Activated CD8-positive, alpha-beta memory T cell treated with anti-CD3 and anti-CD28 coated beads, Interleukin-2, amount 50 U/mL, for 48 hours (primary cell): ENCODE data around the gene REXO1.
A peak's percentile ranks its signal among the peaks of the same experiment; 100 is the strongest.
"Not testable (repeated sequence)": the region's sequence is repeated elsewhere in the genome, so short reads cannot be mapped to it uniquely, and the experiment has no call there.

ENCODE experiments used
- DNase-seq: peaks from one replicate; pipeline ENCODE4 v3.0.0-alpha.2; 2020

Gene REXO1, protein sequence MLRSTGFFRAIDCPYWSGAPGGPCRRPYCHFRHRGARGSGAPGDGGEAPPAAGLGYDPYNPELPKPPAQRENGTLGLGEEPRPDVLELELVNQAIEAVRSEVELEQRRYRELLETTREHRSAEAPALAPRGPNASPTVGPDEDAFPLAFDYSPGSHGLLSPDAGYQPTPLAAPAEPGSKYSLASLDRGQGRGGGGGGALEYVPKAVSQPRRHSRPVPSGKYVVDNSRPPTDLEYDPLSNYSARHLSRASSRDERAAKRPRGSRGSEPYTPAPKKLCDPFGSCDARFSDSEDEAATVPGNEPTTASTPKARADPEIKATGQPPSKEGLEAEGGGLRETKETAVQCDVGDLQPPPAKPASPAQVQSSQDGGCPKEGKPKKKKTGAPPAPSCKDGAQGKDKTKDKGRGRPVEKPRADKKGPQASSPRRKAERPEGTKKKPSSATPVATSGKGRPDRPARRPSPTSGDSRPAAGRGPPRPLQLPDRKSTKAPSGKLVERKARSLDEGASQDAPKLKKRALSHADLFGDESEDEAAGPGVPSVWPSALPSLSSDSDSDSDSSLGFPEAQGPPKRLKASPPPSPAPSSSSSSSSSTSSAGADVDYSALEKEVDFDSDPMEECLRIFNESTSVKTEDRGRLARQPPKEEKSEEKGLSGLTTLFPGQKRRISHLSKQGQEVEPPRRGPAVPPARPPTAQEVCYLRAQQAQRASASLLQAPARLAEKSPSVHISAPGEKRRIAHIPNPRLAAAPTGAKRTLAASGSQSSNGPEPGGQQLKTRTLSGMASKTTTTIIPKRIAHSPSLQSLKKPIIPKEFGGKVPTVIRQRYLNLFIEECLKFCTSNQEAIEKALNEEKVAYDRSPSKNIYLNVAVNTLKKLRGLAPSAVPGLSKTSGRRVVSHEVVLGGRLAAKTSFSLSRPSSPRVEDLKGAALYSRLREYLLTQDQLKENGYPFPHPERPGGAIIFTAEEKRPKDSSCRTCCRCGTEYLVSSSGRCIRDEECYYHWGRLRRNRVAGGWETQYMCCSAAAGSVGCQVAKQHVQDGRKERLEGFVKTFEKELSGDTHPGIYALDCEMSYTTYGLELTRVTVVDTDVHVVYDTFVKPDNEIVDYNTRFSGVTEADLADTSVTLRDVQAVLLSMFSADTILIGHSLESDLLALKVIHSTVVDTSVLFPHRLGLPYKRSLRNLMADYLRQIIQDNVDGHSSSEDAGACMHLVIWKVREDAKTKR

GRCh38 chr19:1848399-1849131 is at the start of gene REXO1:
Gene REXO1 (minus strand): TSS chr19:1848483. CDS start chr19:1848358, 125 bp downstream.
- DNase-seq, result peak; percentile 99

DNA sequence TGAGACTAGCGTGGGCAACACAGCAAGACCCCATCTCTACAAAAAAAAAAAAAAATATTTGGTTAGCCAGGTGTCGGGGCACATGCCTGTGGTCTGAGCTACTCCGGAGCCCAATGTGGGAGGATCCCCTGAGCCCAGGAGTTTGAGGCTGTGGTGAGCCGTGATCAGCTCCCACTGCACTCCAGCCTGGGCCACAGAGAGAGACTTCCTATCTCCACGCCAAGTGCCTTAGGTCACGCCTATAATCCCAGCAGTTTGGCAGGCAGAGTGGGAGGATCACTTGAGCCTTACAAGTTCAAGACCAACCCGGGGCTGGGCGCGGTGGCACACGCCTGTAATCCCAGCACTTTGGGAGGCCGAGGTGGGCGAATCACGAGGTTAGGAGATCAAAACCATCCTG is 48.2 kb upstream of the REXO1 start:
- peak; percentile 68 for DNase-seq

DNA sequence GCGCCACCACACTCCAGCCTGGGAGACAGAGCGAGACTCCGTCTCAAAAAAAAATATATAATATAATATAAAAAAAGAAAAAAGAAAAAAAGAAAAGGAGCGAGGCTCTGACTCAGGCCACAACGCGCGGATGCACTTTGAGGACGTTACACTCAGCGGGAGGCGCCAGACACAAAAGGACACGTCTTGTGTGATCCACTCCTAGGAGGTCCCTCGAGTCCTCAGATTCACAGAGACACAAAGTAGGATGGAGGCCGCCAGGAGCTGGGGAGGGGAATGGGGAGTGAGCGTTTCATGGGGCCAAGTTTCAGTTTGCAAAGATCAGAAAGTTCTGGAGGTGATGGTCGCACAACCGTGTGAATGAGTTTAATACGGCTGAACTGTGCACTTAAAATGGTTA is 45.5 kb upstream of the REXO1 start:
- DNase-seq, result no peak

DNA sequence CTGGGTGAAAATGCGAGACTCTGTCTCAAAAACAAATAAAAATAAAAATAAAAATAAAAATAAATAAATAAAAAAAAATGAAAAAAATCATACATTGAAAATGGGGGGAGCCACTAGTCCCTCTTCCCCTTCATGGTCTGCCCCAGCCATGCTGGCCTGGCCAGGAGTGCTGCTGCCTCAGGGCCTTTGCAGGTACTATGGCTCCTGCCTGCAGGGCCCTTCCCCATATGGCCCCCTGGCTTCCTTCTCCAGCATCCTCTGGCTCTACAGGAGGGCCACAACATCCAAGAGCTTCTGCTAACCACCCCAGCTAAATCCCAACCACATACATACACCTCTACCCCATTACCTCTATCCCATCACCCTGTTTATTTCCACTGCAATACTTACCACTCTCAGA is 41.6 kb upstream of the REXO1 start:
- no peak for DNase-seq

GRCh38 chr19:1888385-1888784 is 40.1 kb upstream of the REXO1 start:
- DNase-seq, result no peak

GRCh38 chr19:1886360-1886759 is 38.1 kb upstream of the REXO1 start:
- not testable (repeated sequence) for DNase-seq

DNA sequence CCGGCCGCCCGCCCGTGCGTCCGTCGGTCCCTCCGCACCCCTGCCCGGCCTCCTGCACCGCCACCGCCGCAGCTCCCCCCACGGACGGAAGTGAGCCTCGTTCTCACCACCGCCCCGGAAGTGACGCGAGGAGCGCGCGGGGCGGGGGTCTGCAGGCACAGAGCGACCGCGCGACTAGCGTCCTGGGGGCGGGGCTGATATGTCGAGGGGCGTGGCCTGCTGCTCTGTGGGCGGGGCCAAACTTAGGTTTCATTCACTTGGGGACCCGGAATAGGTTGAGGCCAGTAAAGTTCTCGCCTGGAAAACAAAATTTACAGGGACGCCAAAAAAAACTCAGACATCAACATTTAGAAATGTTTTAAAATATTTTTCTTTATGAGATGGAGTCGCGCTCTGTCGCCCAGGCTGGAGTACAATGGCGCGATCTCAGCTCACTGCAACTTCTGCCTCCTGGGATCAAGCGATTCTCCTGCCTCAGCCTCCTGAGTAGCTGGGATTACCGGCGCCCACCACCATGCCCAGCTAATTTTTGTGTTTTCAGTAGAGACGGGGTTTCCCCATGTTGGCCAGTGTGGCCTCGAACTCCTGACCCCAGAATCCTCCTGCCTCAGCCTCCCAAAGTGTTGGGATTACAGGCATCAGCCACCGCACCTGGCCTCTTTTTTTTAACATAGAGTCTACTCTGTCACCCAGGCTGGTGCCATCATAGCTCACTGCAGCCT is 37.3 kb upstream of the REXO1 start, which contains the start of gene ABHD17A:
Gene ABHD17A (minus strand): TSS at position 99 of the 722 bp plus-strand sequence. CDS start 3,930 bp downstream, outside the sequence.
- DNase-seq, result peak; percentile 99

- DNase-seq, result peak; percentile 62
Measured at GRCh38 chr19:1884719-1885334, 36.5 kb upstream of the REXO1 start.

DNA sequence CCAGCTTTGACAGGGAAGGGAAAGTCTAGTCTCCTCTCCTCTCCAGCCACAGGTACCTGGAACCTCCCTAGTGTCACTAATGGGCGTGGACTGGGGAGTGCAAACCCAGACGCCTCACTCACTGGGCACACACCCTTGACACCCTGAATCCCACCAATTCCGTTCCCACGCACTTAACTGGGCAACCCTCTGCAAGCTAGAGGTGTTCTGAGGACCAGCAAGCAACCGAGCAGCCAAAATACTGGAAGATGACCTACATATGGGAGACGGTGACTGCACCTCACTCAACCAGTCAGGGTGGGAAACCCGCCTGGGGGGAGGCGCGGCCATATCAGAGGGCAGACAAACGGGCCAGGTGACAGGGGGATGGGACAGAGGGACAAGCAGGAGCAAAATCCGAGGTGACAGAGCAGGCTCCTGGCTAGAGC is 36.0 kb upstream of the REXO1 start:
- peak; percentile 72 for DNase-seq

- DNase-seq, result no peak
Measured at GRCh38 chr19:1883784-1884183, 35.5 kb upstream of the REXO1 start.

GRCh38 chr19:1882786-1883692 is 34.8 kb upstream of the REXO1 start:
- DNase-seq, result peak; percentile 57

GRCh38 chr19:1882089-1882785 is 34.0 kb upstream of the REXO1 start:
- DNase-seq, result peak; percentile 72

DNA sequence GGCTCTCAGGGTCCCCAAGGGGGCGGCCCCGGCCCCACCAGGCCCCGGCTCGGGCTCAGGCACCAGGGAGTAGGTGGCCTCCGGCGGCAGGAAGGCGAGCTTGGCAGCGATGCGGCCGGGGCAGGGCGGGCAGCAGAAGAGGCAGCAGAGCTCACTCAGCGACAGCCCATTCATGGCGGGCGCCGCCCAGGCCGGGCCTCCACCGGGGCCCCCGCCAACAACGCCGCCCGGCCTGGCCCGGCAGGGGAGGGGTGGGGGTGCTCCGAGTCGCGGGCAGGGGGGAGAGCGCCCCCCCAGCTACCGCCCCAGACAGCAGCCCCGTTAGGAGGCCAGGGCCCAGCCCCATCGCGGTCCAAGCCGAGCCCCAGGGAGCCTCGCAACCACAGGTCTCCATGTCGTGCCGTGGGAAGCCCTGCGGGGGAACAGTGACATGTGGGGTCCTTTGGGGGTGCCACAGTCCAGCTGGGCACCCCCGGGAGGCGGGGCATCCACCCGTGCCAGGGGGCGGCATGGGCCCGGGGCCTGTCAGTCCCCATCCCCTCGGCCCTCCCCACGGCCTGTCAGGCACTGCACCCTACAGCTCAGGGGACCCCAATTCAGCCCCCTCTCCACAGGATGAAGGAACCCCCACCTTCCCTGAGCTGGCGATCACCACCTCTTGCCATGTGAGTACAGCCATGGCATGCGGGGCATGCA is 33.3 kb upstream of the REXO1 start:
- not testable (repeated sequence) for DNase-seq

GRCh38 chr19:1880611-1881392 is 32.5 kb upstream of the REXO1 start:
- DNase-seq, result no peak

DNA sequence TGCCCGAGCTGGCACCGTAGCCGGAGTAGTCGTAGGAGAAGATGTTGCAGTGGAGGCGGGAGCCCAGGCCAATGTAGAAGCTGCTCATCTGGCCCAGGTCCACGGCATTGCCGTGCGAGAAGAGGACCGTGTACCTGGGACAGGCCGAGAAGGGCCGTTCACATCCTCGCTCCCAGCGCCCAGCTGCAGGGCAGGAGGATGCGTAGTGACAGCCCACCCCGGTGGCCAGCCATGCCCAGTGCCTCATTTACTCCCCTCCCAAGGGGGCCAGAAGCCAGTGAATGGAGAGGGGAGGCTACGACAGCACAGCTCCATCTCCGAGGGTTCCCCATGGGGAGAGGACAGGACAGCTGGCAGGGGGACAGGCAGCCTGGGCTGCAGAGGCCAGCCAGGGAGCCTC is 31.7 kb upstream of the REXO1 start:
- not testable (repeated sequence) for DNase-seq

DNA sequence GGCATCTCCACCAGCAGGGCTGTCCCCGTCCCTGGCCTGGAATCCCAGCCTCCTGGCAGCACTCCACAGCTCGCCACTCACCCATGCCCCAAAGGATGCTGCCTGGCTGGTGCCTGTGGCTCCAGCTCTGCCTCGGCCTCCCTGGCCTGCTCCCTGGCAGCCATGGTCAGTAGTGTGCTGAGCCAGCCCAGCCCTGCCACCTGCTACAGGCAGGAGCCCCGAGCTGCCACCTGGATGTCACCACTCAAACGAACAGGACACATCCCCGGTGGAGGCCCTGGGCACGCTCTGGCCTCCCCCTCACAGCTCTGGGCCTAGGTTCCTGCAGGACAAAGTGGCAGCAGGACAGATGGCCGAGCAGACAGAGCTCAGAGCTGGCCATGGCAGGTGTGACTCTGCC is 30.3 kb upstream of the REXO1 start:
- not testable (repeated sequence) for DNase-seq

DNA sequence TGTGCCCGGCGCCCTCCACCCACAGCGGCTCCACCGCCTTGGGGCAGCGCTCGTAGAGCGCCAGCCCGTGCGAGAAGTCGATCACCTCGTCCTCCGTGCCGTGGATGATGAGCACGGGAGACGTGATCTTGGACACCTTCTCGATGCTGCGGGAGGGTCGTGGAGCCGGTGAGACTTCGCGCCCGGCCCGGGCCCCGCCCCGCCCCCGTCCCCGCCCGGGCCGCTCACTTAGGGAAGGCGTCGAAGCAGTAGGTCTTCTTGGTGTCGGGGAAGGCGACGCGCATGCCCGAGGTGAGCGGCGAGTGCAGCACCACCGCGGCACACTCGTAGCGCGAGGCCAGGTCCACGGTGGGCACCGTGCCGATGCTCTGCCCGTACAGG is 29.0 kb upstream of the REXO1 start:
- not testable (repeated sequence) for DNase-seq
